GM18502 (cell line): Measurements from ENCODE around the gene TAC4.

Experiments
- ATAC-seq: cut with Tn5 transposase; IDR thresholded peaks from one replicate; pipeline ENCODE4 v1.9.1; 2021; ENCODE audit warnings: mild to moderate bottlenecking; ENCODE audit not compliant: unreplicated experiment, poor library complexity

TAC4 gene

DNA sequence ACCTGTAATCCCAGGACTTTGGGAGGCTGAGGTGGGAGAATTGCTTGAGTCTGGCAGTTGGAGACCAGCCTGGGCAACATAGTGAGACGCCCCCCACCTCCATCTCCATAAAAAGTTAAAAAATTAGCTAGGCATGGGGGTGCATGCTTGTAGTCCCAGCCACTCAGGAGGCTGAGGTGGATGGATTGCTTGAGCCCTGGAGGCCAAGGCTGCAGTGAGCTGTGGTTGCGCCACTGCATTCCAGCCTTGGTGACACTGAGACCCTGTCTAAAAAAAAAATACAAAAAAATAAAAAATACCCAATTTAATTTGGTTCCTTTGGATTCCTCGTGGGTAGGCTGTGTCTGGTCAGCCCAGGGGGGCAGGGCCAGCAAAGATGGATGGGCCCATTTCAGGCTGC is 26.1 kb upstream of the TAC4 start:
- no peak for ATAC-seq

- no peak for ATAC-seq
Observed at GRCh38 chr17:49873466-49873865, 25.6 kb upstream of the TAC4 start.

DNA sequence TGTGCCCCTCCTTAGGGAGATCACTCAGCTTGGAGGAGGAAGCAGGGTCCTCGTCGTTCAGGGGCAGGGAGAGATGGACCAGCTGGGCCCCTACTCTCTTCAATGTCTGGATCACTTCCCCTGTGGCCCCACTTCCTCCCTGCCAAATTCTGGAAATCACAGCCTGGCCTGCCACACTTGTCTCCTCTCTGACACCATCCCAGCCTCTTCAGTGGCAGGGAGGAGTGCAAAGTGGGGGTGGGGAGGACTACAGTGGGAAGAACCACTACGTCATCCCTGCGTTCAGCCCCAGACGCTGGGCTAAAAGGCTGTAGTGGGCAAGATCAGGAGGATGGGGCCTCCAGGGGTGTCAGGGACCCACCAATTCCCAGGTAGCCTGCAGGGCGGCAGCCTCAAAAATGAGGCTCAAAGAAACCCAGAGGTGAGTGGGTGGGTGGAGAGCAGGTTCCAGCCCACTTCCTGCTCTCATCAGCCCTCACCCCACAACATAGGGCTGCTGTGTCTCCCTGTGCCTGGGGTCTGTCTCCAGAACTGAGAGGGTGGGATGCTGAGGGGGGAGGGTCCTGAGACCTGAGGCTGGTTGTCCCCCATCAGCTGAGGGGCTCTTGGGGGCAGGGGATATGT is 25.0 kb upstream of the TAC4 start:
- ATAC-seq = no peak

DNA sequence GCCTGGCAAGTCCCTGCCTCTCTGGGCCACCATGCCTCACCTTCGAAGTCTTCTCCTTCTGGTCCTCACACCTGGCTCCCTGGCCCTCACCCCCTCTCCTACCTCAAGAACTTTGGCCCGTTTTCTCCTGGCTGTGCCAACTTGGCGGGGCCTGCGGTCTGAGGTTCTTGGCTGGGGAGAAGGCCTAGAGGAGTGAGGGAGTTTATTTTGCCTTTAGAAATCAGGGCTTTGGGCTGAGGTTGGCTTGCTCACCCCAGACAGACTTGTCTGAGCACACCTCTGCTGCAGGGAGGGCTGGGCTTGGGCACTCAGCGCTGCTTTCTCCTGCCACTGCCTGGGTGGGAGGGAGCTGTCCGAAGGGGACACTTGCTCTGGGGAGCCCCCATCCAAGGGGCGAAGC is 23.3 kb upstream of the TAC4 start:
- no peak for ATAC-seq

DNA sequence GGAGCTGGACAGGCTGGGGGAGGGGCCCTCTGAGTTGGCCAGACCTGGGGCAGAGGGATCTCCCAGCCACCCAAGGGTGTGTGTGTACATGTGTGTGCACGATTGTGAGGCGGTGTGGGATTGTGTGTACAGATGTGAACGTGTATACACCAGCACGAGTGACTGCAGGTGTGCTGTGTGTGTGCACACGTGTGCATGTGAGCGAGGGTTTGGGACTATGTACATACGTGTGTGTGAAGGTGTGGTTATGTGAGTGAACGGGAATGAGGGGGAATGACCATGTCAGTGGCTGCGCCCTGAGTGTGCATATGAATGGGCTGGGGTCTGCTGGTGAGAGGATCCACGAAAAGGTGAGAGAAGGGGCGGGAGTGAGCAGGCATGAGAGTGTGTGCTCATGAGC is 22.4 kb upstream of the TAC4 start:
- ATAC-seq = no peak

DNA sequence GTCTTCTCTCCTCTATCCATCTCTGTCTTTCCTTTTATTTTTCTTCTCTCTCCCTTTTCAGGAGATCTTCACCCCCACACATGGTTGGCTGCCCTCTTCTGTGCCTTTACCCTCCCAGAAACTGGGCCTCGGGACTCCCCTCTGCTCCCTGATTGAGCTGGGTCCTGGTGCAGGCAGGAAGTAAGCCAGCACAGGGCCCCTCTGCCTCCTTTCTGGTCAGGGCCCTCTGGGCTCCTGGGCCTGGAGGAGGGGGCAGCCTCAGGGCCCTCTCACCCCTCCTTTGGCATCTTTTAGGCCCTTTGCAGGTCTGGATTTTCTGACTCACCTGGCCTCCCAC is 21.1 kb upstream of the TAC4 start:
- ATAC-seq = no peak

DNA sequence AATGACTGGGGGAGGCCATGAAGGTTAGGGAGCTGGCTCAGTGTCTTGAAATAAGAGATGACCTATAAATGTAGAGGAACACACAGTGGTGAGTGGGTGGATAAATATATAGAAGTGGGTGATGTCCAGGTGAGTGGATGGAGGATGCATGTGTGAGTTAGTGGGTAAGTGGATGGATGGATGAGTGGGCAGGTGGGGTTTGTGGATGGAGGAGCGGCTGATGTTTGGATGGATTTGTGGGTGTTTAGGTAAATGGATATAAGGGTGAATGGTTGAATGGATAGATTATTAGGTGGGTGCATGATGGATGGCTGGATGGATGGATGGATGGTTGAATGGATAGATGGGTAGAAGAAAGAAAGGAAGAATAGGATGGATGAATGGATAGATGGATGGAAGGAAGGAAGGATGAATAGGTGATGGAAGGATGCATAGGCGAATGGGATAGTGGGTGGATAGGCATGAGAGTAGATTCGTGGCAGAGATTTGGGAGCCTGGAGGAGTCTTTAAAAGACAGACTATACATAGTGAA is 19.1 kb upstream of the TAC4 start:
- no peak for ATAC-seq

DNA sequence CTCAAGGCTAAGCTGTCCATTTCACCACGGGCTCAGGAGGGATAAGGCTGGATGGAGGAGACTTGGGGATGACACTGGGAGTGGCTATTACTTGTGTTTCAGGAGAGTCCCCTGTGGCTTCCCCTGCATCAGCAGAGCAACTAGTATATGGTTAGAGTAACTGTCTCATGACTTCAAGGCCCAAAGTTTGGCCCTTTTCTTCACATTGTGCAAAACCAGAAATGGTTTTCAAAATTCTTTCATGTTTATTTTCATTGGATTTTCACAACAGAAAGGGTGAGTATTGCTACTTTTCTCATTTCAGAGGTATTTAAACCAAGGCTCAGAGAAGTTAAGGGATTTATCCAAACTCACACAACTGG is 18.1 kb upstream of the TAC4 start:
- no peak for ATAC-seq

DNA sequence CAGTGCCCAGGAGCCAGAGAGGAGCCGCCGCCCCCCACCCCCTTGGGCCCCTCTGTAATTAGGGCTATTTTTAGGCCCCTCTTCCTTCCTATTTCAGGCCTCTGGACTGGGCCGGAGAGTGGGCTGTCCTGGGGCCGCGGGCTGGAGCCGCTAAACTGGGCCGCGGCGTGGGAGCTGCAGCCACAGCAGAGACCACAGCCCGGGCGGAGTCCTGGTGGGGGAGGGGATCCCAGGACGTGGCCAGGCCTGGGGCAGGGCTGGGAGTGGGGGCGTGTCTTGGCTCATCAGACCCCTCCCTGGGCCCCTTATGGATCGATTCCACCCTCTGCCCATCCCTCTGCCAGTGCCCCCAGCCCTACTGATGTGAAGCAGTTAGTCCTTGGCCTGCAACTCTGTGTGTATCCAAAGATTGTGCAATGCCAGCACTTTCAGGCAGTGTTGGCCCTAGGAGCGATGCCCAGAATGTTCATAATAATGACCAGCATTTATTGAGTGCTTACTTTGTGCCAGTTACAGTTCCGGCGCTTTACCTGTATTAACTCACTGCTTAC is 15.0 kb upstream of the TAC4 start:
- no peak for ATAC-seq

- no peak for ATAC-seq
Observed at GRCh38 chr17:49861150-49861884, 13.4 kb upstream of the TAC4 start.

DNA sequence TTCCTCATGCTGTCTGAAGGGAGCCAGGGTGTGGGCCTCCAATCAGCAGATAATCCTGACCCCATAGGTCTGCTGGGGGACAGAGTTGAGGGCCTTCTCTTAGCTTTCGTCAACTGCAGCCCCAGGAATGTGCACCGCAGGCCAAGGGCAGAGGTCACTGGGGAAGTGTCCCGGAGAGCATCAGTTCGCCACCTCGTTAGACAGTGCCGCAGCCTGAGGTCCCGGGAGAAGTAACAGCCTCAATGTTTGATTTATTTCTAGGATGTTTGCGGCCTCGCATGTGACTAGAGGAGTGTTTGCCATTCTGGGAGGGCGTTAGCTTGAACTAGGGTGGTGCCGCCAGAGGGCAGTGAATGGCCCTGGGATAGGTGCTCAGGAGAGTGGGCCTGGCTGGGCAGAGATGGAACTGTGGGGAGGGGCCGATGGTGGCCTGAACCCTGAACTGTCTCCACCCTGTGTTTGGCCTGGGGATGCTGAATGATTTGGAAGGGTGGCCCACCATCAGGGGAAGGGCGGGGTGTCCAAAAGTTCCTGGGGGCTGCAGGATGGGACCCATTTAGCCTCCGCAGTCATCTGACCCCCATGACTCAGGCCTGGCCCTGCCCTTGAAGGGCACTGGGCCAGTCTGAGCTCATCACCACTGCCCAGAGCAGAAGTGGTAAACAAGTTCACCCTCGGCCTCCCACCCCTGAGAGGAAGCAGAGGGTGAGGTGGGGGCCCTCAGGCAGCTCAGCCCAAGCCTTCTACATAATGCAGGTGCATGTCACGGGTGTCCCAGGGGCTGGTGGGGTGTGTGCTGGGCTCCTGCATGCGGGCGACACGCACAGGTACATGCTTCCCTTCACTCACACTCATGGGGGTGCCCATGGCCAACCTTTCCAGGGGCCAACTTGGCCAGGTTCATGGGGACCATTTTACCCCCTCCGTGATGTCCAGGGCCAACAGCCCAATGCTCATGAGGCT is 12.4 kb upstream of the TAC4 start:
- ATAC-seq = no peak

DNA sequence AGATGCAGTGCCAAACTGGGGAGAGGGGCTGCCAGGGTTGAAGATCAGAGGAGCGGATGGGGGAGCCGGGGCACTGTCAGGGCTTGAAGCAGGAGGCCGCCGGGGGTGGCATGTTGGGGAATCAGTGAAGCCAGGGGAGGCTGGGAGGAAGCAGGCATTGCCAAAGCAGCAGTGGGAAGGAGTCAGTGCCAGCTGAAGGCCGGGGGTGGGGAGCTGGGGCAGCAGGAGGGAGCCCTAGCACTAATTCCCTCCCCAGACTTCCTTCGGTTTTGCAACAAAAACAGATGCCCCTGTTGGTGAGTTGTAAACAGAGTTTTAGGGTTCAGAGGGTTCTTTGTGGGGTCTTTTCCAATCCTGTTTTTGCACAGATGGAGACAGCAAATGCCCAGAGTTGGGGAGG is 10.9 kb upstream of the TAC4 start:
- no peak for ATAC-seq

- no peak for ATAC-seq
Observed at GRCh38 chr17:49854126-49854525, 6.3 kb upstream of the TAC4 start.

- no peak for ATAC-seq
Observed at GRCh38 chr17:49853470-49854015, 5.7 kb upstream of the TAC4 start.

DNA sequence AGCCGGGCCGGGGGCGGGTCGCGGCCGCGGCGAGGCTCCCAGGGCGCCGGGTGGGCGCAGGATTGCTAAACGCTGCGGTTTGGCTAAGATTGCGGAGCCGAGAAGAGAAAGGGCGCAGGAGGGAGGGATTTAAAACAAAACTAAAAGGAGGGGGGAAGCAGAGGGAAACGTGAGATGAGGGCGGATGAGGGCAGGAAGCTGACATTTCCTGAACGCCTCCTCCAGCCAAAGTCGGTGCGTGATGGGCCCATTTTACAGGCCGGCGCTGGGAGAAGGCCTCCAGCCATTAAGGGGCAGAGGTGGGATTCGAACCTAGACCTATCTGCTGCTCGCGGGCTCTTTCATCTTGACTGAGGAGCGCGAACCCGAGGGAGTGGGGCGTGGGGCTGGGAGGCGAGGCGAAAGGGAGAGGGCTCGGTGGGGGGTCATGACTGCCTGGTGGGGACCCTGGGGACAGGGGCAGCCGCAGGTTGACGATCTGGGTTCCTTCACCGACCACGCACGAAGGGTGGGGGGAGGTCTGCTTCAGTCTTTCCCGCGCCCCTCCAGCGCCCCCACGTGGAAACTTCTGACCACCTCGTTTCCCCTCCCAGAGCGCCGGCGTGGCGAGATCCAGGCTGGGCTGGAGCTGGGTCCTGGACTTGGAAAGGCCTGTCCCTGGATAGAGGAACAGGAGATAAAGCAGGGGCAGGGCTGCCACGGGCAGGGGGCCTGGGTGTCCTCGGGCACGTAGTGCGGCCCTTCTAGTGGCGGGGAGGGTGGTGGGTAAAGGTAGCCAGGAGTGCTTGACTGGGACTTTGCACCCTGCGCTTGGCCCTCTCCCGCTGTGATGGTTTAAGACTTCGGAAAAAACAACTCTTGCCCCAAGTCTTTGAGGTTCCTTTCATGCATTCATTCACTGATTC is 3.8 kb upstream of the TAC4 start:
- ATAC-seq = no peak

DNA sequence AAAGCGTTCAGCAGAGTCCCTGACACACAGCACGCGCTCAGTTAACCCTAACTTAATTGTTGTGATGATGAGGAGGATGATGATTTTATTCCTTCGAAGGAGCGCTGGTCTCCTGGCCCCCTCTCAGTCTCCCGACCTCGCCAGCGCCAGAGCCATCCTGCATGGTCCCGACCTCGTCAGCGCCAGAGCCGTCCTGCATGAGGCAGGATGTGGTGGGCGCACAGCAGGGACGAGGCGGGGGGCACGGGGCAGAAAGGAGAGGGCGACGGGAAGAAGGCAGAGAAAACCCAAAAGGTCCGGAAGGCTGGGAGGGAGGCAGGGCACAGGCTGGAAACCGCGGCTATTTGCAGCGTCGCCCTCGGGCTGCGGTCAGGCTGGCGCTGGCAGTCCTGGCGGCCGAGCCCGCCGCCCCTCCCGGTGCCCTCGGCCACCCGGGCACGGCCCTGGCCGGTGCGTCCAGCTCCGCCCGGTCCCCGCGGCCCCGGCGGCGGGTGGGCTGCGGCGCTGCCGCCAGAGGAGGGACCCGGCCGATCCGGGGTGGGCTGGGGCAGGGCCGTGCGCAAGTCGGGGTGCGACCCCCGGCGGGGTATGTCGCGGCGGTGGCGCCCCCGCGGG is 3.0 kb upstream of the TAC4 start:
- ATAC-seq = no peak

- no peak for ATAC-seq
Observed at GRCh38 chr17:49850218-49850610, 2.3 kb upstream of the TAC4 start.

GRCh38 chr17:49848739-49849138 is 870 bp upstream of the TAC4 start:
- no peak for ATAC-seq
